Liver (tissue), 9 donors: ENCODE data around the gene SNRPA. TPM values are rescaled to one million over a fixed set of nuclear protein-coding genes. Genes with fewer than 3 reads are reported as not detected.

Source experiments
- DNase-seq: peaks from one replicate; pipeline ENCODE4 v3.0.0-alpha.2; 2017; ENCODE audit warnings: low spot score
- H3K27ac ChIP-seq, 2 donors: one replicate each; pipeline ENCODE4 v1.7.0; 2013; ENCODE audit warnings: inconsistent platforms in 2 of 2, low read length in 2 of 2, control low read depth in 1 of 2, low read depth in 1 of 2, mild to moderate bottlenecking in 1 of 2
- H3K27me3 ChIP-seq, 4 donors: one replicate each; pipeline versions ENCODE4 v1.6.1 to v1.7.0; 2013; ENCODE audit warnings: low read length in 3 of 4, inconsistent platforms in 1 of 4, mild to moderate bottlenecking in 1 of 4, moderate library complexity in 1 of 4; ENCODE audit not compliant: control insufficient read depth in 4 of 4, insufficient read depth in 4 of 4
- H3K36me3 ChIP-seq, 4 donors: one replicate each; pipeline versions ENCODE4 v1.6.1 to v1.7.0; 2013; ENCODE audit warnings: low read length in 3 of 4, mild to moderate bottlenecking in 3 of 4, low read depth in 1 of 4, moderate library complexity in 1 of 4; ENCODE audit not compliant: control insufficient read depth in 4 of 4, insufficient read depth in 3 of 4
- H3K4me1 ChIP-seq, 4 donors: one replicate each; pipeline versions ENCODE4 v1.6.1 to v1.7.0; 2013; ENCODE audit warnings: low read length in 3 of 4, mild to moderate bottlenecking in 3 of 4, moderate library complexity in 1 of 4; ENCODE audit not compliant: control insufficient read depth in 4 of 4, insufficient read depth in 4 of 4
- H3K4me3 ChIP-seq, 3 donors: one replicate each; pipeline versions ENCODE4 v1.6.1 to v1.7.0; 2013; ENCODE audit warnings: low read length in 3 of 3, control low read depth in 1 of 3, low read depth in 1 of 3, mild to moderate bottlenecking in 1 of 3
- H3K9ac ChIP-seq, 2 donors: one replicate each; pipeline ENCODE4 v1.7.0; 2013; ENCODE audit warnings: low read length in 2 of 2, mild to moderate bottlenecking in 2 of 2, moderate library complexity in 2 of 2, control low read depth in 1 of 2, low read depth in 1 of 2
- H3K9me3 ChIP-seq, 4 donors: one replicate each; pipeline versions ENCODE4 v1.6.1 to v1.7.0; 2013; ENCODE audit warnings: low read length in 3 of 4; ENCODE audit not compliant: control insufficient read depth in 4 of 4
- ATF3 ChIP-seq: IDR thresholded peaks from 2 replicates; pipeline ENCODE4 v1.6.1; 2016; ENCODE audit warnings: antibody characterized with exemption
- CTCF ChIP-seq: fragments of 150-350 bp; IDR thresholded peaks from 2 replicates; pipeline ENCODE4 v1.5.1; 2017; ENCODE audit warnings: improper control_type of control experiment, low read depth, low read length; ENCODE audit not compliant: missing input control
- EGR1 ChIP-seq, 2 donors: IDR thresholded peaks; 2 replicates each; pipeline ENCODE4 v1.6.1; 2016 to 2018; ENCODE audit warnings: antibody characterized with exemption in 2 of 2, low read depth in 2 of 2
- FOXA1 ChIP-seq: IDR thresholded peaks from 2 replicates; pipeline ENCODE4 v1.6.1; 2016; ENCODE audit warnings: antibody characterized with exemption
- FOXA2 ChIP-seq: IDR thresholded peaks from 2 replicates; pipeline ENCODE4 v1.6.1; 2016; ENCODE audit warnings: antibody characterized with exemption
- GABPA ChIP-seq, 2 donors: IDR thresholded peaks in 1 of 2; conservative IDR thresholded peaks in 1 of 2; 2 replicates each; pipeline ENCODE4 v1.6.1; 2016; ENCODE audit warnings: antibody characterized with exemption in 2 of 2, mild to moderate bottlenecking in 1 of 2, moderate library complexity in 1 of 2
- HNF4G ChIP-seq: IDR thresholded peaks from 2 replicates; pipeline ENCODE4 v1.6.1; 2016; ENCODE audit warnings: antibody characterized with exemption
- JUND ChIP-seq, 2 donors: IDR thresholded peaks; 2 replicates each; pipeline ENCODE4 v1.6.1; 2016; ENCODE audit warnings: antibody characterized with exemption in 2 of 2
- NR2F2 ChIP-seq: IDR thresholded peaks from 2 replicates; pipeline ENCODE4 v1.6.1; 2016; ENCODE audit warnings: antibody characterized with exemption
- RAD21 ChIP-seq, 2 donors: IDR thresholded peaks; 2 replicates each; pipeline ENCODE4 v1.6.1; 2016; ENCODE audit warnings: antibody characterized with exemption in 2 of 2, mild to moderate bottlenecking in 2 of 2
- RXRA ChIP-seq, 2 donors: IDR thresholded peaks; 2 replicates each; pipeline ENCODE4 v1.6.1; 2017 to 2018; ENCODE audit warnings: antibody characterized with exemption in 2 of 2, mild to moderate bottlenecking in 1 of 2
- SP1 ChIP-seq: IDR thresholded peaks from 2 replicates; pipeline ENCODE4 v1.6.1; 2018; ENCODE audit warnings: antibody characterized with exemption, mild to moderate bottlenecking
- TAF1 ChIP-seq: conservative IDR thresholded peaks from 2 replicates; pipeline ENCODE4 v1.6.1; 2016; ENCODE audit warnings: antibody characterized with exemption, mild to moderate bottlenecking
- WGBS: extraction: QIAGEN DNeasy Blood & Tissue Kit; methylation state at CpG from one replicate; pipeline ENCODE4 v1.1.7; 2013; 5-methylcytosine and 5-hydroxymethylcytosine counted together
- polyA plus RNA-seq, 2 donors: library from polyadenylated mRNA; stranded (reverse) in 1 of 2; unstranded in 1 of 2; fragments of 200-250 nt in 1 of 2; fragments of >200 nt in 1 of 2; fragmentation: Nextera tagmentation in 1 of 2; extraction: Ambion mirVana in 1 of 2; gene quantifications; one replicate each; pipeline versions ENCODE4 v1.2.1 to v1.2.3, GENCODE V29; 2013 to 2015
- total RNA-seq, 2 donors: library from RNA; depleted of rRNA; stranded (reverse); fragments of >200 nt; gene quantifications; one replicate each; pipeline ENCODE4 v1.2.3, GENCODE V29; 2014
- TF ChIP-seq, protein P1 (sequence below): IDR thresholded peaks from 2 replicates; pipeline ENCODE4 v1.6.1; 2016; ENCODE audit warnings: antibody characterized with exemption
- TF ChIP-seq, protein P2 (sequence below): IDR thresholded peaks from 2 replicates; pipeline ENCODE4 v1.6.1; 2016; ENCODE audit warnings: antibody characterized with exemption
- TF ChIP-seq, protein P3 (sequence below): IDR thresholded peaks from 2 replicates; pipeline ENCODE4 v1.6.1; 2016; ENCODE audit warnings: antibody characterized with exemption, mild to moderate bottlenecking
- donor health status: healthy.
- donor health status: healthy.
- donor health status: healthy.
- donor health status: healthy.
- donor health status: healthy.

Gene SNRPA
- total and polyA plus RNA-seq, 4 donors, result 11.8 to 27.1 (median 17.0) TPM

- WGBS, result 85% methylated on average over 7 of the region's 7 CpGs
- no peaks in the 10 kb centered on the region for H3K36me3 ChIP-seq
- DNase-seq, result no peak
- no peaks in the 10 kb centered on the region for H3K9me3 ChIP-seq
- peaks cover 0 to 19% (median 13%) of the 10 kb centered on the region in 4 donors for H3K4me1 ChIP-seq
- no peak overlapping the region for H3K4me3 ChIP-seq
- no peaks in the 10 kb centered on the region for H3K27me3 ChIP-seq
- no peak overlapping the region for H3K27ac ChIP-seq
- TF ChIP-seq NR2F2, result no peak
- no peak for TF ChIP-seq SP1
- TF ChIP-seq, protein P1, sequence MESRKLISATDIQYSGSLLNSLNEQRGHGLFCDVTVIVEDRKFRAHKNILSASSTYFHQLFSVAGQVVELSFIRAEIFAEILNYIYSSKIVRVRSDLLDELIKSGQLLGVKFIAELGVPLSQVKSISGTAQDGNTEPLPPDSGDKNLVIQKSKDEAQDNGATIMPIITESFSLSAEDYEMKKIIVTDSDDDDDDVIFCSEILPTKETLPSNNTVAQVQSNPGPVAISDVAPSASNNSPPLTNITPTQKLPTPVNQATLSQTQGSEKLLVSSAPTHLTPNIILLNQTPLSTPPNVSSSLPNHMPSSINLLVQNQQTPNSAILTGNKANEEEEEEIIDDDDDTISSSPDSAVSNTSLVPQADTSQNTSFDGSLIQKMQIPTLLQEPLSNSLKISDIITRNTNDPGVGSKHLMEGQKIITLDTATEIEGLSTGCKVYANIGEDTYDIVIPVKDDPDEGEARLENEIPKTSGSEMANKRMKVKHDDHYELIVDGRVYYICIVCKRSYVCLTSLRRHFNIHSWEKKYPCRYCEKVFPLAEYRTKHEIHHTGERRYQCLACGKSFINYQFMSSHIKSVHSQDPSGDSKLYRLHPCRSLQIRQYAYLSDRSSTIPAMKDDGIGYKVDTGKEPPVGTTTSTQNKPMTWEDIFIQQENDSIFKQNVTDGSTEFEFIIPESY, result no peak
- TF ChIP-seq GABPA (IDR thresholded peaks at IDR 0.05 in 1 of 2, conservative IDR thresholded peaks at IDR 0.05 in 1 of 2), result no peak
- no peak for TF ChIP-seq ATF3
- TF ChIP-seq RXRA (IDR thresholded peaks at IDR 0.05), result no peak
- TF ChIP-seq, protein P2, sequence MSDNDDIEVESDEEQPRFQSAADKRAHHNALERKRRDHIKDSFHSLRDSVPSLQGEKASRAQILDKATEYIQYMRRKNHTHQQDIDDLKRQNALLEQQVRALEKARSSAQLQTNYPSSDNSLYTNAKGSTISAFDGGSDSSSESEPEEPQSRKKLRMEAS, result no peak
- no peak overlapping the region for H3K9ac ChIP-seq
Measured at GRCh38 chr19:40776364-40776763, 25.4 kb downstream of the SNRPA start.

DNA sequence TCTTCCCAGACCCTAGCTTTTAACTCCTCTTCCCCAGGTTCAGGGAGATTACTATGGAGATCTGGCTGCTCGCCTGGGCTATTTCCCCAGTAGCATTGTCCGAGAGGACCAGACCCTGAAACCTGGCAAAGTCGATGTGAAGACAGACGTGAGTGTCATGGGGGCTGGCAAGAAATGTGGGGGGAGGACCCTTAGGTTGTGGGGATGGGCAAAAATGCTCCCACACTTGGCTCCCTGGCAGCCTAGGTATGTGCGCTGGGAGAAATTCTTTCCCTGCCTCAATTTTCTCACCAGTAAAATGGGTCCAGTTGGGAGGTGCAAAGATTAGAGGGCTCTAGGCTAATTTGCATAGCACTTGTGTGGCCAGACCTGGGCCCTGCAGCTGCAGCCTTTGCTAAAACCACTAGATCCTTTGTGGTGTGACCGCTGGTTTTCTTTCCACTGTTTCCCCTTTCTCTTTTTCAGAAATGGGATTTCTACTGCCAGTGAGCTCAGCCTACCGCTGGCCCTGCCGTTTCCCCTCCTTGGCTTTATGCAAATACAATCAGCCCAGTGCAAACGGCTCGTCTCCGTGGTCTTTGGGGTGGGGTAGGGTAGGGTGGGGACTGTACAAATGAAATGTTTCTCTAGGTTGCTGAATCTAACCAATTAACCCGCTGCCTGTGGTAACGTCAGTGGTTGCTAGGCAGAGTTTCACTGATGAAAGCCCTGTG lies 26.1 kb downstream of the SNRPA start:
- Histone ChIP-seq H3K27ac (peak overlapping the region; percentile 84 to 92), H3K9me3 (no peaks in the 10 kb centered on the region), H3K9ac (peak overlapping the region; percentile 48 to 55), H3K4me1 (peaks cover 0 to 19% (median 13%) of the 10 kb centered on the region in 4 donors), H3K36me3 (peaks cover 0 to 2% (median 0%) of the 10 kb centered on the region in 4 donors), H3K27me3 (no peaks in the 10 kb centered on the region), H3K4me3 (peak overlapping the region; percentile 52 to 67 (median 65))
- 22% methylated on average over 13 of the region's 13 CpGs for WGBS
- peak; percentile 91 for DNase-seq
- TF ChIP-seq TAF1, result no peak
- peak in 1 of 2 donors; percentile 1 for TF ChIP-seq RXRA (IDR thresholded peaks at IDR 0.05)

DNA sequence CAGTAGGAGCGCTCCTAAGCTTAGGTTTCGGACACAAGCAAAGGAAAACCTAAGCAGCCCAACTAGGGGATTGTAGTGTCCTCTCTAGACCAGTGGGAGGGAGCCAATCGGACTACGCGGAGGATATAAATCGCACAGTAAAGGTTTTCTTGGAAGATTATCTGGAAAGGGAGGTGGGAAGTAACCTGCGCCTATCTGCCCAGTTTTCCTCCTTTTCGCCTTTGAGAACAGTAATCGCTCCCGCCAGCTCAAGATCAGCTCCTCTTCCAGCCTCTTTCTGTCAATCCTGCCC lies 26.6 kb downstream of the SNRPA start:
- under 1% methylated on average over 10 of the region's 10 CpGs for WGBS
- Histone ChIP-seq H3K36me3 (peaks cover 0 to 3% (median 1%) of the 10 kb centered on the region in 4 donors), H3K9ac (peak overlapping the region; percentile 48 to 64), H3K4me3 (peak overlapping the region; percentile 52 to 67 (median 65)), H3K9me3 (no peaks in the 10 kb centered on the region), H3K27me3 (no peaks in the 10 kb centered on the region), H3K27ac (peak overlapping the region; percentile 84 to 92), H3K4me1 (peaks cover 0 to 19% (median 13%) of the 10 kb centered on the region in 4 donors)
- no peak for DNase-seq
- TF ChIP-seq CTCF (no peak), FOXA2 (no peak), TAF1 (no peak), HNF4G (no peak), EGR1 (IDR thresholded peaks at IDR 0.05; ENCODE audit: low read depth in 2 of 2) (no peak), FOXA1 (no peak), JUND (IDR thresholded peaks at IDR 0.05) (no peak), RAD21 (IDR thresholded peaks at IDR 0.05) (no peak)
- TF ChIP-seq, protein P3, sequence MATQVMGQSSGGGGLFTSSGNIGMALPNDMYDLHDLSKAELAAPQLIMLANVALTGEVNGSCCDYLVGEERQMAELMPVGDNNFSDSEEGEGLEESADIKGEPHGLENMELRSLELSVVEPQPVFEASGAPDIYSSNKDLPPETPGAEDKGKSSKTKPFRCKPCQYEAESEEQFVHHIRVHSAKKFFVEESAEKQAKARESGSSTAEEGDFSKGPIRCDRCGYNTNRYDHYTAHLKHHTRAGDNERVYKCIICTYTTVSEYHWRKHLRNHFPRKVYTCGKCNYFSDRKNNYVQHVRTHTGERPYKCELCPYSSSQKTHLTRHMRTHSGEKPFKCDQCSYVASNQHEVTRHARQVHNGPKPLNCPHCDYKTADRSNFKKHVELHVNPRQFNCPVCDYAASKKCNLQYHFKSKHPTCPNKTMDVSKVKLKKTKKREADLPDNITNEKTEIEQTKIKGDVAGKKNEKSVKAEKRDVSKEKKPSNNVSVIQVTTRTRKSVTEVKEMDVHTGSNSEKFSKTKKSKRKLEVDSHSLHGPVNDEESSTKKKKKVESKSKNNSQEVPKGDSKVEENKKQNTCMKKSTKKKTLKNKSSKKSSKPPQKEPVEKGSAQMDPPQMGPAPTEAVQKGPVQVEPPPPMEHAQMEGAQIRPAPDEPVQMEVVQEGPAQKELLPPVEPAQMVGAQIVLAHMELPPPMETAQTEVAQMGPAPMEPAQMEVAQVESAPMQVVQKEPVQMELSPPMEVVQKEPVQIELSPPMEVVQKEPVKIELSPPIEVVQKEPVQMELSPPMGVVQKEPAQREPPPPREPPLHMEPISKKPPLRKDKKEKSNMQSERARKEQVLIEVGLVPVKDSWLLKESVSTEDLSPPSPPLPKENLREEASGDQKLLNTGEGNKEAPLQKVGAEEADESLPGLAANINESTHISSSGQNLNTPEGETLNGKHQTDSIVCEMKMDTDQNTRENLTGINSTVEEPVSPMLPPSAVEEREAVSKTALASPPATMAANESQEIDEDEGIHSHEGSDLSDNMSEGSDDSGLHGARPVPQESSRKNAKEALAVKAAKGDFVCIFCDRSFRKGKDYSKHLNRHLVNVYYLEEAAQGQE, result no peak
